Keratinocyte (primary cell): ENCODE results near the gene ANXA5. TPM values are rescaled to one million over a fixed set of nuclear protein-coding genes. Genes with fewer than 3 reads are reported as not detected.

Experiments
- DNase-seq: peaks from one replicate; pipeline ENCODE4 v3.0.0-alpha.2; 2011; ENCODE audit warnings: low read depth, missing footprints, low spot score
- FAIRE-seq: peaks from 2 replicates; lab custom pipeline; 2011; peaks lifted over from hg19 to GRCh38; lab: Jason Lieb, UNC
- H2AFZ ChIP-seq: 2 replicates; pipeline ENCODE4 v1.6.0; 2012; ENCODE audit warnings: low read length, control low read depth, inconsistent platforms; ENCODE audit not compliant: control insufficient read depth
- H3K27ac ChIP-seq: 2 replicates; pipeline ENCODE4 v1.5.1; 2011; ENCODE audit warnings: low read length; ENCODE audit not compliant: control insufficient read depth, insufficient read depth
- H3K27me3 ChIP-seq: 3 replicates; pipeline ENCODE4 v1.6.0; 2011; ENCODE audit warnings: low read length; ENCODE audit not compliant: control insufficient read depth, insufficient read depth; ENCODE audit errors: extremely low read depth
- H3K36me3 ChIP-seq, 2 experiments: 2 replicates in 1 of 2; 3 replicates in 1 of 2; pipeline ENCODE4 v1.5.1; 2011; ENCODE audit warnings: low read length in 2 of 2, mild to moderate bottlenecking in 1 of 2; ENCODE audit not compliant: control insufficient read depth in 2 of 2, insufficient read depth in 2 of 2; ENCODE audit errors: extremely low read depth in 1 of 2
- H3K4me1 ChIP-seq: 3 replicates; pipeline ENCODE4 v1.5.1; 2011; ENCODE audit warnings: low read length; ENCODE audit not compliant: control insufficient read depth, insufficient read depth; ENCODE audit errors: extremely low read depth
- H3K4me2 ChIP-seq: 3 replicates; pipeline ENCODE4 v1.6.0; 2011; ENCODE audit warnings: low read depth, low read length; ENCODE audit not compliant: control insufficient read depth, insufficient read depth; ENCODE audit errors: extremely low read depth
- H3K4me3 ChIP-seq, 3 experiments: fragments of 200-600 bp in 1 of 3; sonication (generic) in 1 of 3; 2 replicates in 2 of 3; 3 replicates in 1 of 3; pipeline ENCODE4 v1.5.1; 2011 to 2016; ENCODE audit warnings: low read length in 3 of 3, mild to moderate bottlenecking in 3 of 3, control low read depth in 2 of 3, inconsistent platforms in 1 of 3, low read depth in 1 of 3, mixed read lengths in 1 of 3, mixed run types in 1 of 3, moderate library complexity in 1 of 3; ENCODE audit not compliant: control insufficient read depth in 2 of 3, insufficient read depth in 2 of 3; ENCODE audit errors: extremely low read depth in 1 of 3
- H3K79me2 ChIP-seq: 2 replicates; pipeline ENCODE4 v1.6.0; 2012; ENCODE audit warnings: low read length; ENCODE audit not compliant: control insufficient read depth, insufficient read depth
- H3K9ac ChIP-seq: 3 replicates; pipeline ENCODE4 v1.6.0; 2011; ENCODE audit warnings: low read length; ENCODE audit not compliant: control insufficient read depth, insufficient read depth; ENCODE audit errors: extremely low read depth
- H3K9me1 ChIP-seq: 3 replicates; pipeline ENCODE4 v1.6.0; 2011; ENCODE audit warnings: low read length; ENCODE audit not compliant: control insufficient read depth, insufficient read depth; ENCODE audit errors: extremely low read depth
- H3K9me3 ChIP-seq: 2 replicates; pipeline ENCODE4 v1.5.1; 2012; ENCODE audit warnings: low read depth, low read length; ENCODE audit not compliant: control insufficient read depth
- H4K20me1 ChIP-seq: 3 replicates; pipeline ENCODE4 v1.6.0; 2011; ENCODE audit warnings: low read length; ENCODE audit not compliant: control insufficient read depth, insufficient read depth; ENCODE audit errors: extremely low read depth
- EZH2 ChIP-seq: IDR thresholded peaks from one replicate; pipeline ENCODE4 v1.6.1; 2012; ENCODE audit warnings: inconsistent platforms, mild to moderate bottlenecking, low read length, moderate library complexity
- dilution Hi-C: fragments of 300-500 bp; cut with MboI; formaldehyde crosslinking; loops from one replicate; pipeline ENCODE4 v1.7.0; 2020; ENCODE audit warnings: low sequenced_read_pairs; ENCODE audit not compliant: extremely low pct_ligation_motif_present
- polyA plus RNA-seq, 5 experiments: library from polyadenylated mRNA; depleted of rRNA in 3 of 5; stranded (reverse) in 3 of 5; stranded (forward) in 1 of 5; unstranded in 1 of 5; fragments of >200 nt; gene quantifications; 1 replicate in 1 of 5; 2 replicates in 3 of 5; 3 replicates in 1 of 5; pipeline versions ENCODE4 v1.2.1 to v1.2.3, GENCODE V29; 2011 to 2012; ENCODE audit warnings: missing spikeins in 2 of 5, low read depth in 1 of 5, low replicate concordance in 1 of 5
- TF ChIP-seq, protein P1 (sequence below), 3 experiments: IDR thresholded peaks in 1 of 3; conservative IDR thresholded peaks in 1 of 3; optimal IDR thresholded peaks in 1 of 3; 2 replicates in 2 of 3; 3 replicates in 1 of 3; pipeline versions ENCODE3 to v1.5.1; 2011; ENCODE audit warnings: low read length in 3 of 3, mild to moderate bottlenecking in 3 of 3, moderate library complexity in 2 of 3, control low read depth in 1 of 3, inconsistent platforms in 1 of 3; ENCODE audit not compliant: insufficient read depth in 2 of 3; ENCODE audit errors: extremely low read depth in 1 of 3

The ANXA5 gene
- polyA plus RNA-seq, 1 donor (not counting 4 experiments of a cell fraction or from before 2014, with no cell fraction given) = 512 TPM

DNA sequence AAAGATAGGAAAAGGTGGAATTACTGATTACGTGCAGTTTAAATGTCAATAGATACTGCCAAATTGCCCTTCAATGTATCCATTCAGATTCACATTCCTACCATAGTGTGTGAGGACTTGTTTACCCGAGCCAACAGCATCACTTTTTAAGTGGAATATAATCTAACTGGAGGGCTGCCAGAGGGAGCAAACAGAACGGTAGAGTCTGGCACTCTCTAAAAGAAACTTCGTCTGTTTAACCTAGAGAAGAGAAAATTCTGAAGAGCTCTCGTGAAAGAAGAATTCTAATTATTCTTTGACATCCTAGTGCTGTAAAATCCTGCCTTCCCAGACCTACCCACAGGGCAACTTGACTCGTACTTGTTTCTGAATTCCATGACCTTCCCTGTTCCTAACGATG, 45.0 kb upstream of the ANXA5 start:
- H2AFZ ChIP-seq = no peak overlapping the region
- dilution Hi-C loops = no loop called here
- H3K9ac ChIP-seq = no peak overlapping the region

DNA sequence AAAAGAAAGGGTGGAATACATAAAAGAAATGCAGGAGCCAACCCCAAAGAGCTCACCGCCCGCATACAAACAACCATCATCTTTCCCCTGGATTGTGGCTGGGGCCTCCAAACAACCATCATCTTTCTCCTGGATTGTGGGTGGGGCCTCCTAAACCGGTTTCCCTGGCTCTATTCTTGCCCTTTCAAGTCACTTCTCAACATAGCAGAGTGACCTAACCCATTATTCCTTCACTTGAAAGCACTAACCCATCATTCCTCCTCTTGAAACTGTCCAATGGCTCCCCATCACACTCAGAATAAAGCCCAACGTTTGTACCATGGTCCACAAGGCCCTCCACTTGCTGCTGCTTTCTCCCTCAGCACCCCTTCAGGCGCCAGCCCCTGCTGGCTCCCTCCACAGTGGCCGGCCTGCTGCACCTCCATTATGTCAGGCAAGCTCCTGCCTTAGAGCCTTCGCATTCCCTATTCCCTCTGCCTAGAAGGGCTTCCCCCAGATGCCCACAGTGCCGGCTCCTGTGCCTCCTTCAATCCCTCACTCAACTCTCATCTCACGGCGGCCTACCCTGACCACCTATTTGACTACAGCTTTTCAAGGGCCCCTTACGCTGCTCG, 44.1 kb upstream of the ANXA5 start:
- dilution Hi-C loops = no loop called here
- H3K4me3 ChIP-seq = no peak overlapping the region
- TF ChIP-seq, protein P1, sequence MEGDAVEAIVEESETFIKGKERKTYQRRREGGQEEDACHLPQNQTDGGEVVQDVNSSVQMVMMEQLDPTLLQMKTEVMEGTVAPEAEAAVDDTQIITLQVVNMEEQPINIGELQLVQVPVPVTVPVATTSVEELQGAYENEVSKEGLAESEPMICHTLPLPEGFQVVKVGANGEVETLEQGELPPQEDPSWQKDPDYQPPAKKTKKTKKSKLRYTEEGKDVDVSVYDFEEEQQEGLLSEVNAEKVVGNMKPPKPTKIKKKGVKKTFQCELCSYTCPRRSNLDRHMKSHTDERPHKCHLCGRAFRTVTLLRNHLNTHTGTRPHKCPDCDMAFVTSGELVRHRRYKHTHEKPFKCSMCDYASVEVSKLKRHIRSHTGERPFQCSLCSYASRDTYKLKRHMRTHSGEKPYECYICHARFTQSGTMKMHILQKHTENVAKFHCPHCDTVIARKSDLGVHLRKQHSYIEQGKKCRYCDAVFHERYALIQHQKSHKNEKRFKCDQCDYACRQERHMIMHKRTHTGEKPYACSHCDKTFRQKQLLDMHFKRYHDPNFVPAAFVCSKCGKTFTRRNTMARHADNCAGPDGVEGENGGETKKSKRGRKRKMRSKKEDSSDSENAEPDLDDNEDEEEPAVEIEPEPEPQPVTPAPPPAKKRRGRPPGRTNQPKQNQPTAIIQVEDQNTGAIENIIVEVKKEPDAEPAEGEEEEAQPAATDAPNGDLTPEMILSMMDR (optimal IDR thresholded peaks at IDR 0.05 in 1 of 3, IDR thresholded peaks at IDR 0.05 in 1 of 3, conservative IDR thresholded peaks at IDR 0.05 in 1 of 3; ENCODE audit: extremely low read depth in 1 of 3, insufficient read depth in 2 of 3, low read length in 3 of 3) = no peak
- no peak for TF ChIP-seq EZH2
- H3K79me2 ChIP-seq = no peaks in the 10 kb centered on the region
- DNase-seq (no peak), FAIRE-seq (no peak)
- H3K9me3 ChIP-seq = no peaks in the 10 kb centered on the region
- no peak overlapping the region for H3K27ac ChIP-seq
- no peaks in the 10 kb centered on the region for H4K20me1 ChIP-seq
- no peak overlapping the region for H3K4me2 ChIP-seq
- no peaks in the 10 kb centered on the region for H3K9me1 ChIP-seq
- no peaks in the 10 kb centered on the region for H3K4me1 ChIP-seq
- H3K9ac ChIP-seq = no peak overlapping the region
- no peaks in the 10 kb centered on the region for H3K27me3 ChIP-seq
- no peak overlapping the region for H2AFZ ChIP-seq
- no peaks in the 10 kb centered on the region for H3K36me3 ChIP-seq

More for the DNA sequence above, 45.0 kb upstream of the ANXA5 start:
- Histone ChIP-seq H3K4me3 (no peak overlapping the region), H3K4me1 (no peaks in the 10 kb centered on the region), H3K9me1 (no peaks in the 10 kb centered on the region), H3K9me3 (no peaks in the 10 kb centered on the region), H4K20me1 (no peaks in the 10 kb centered on the region), H3K4me2 (no peak overlapping the region), H3K27me3 (no peaks in the 10 kb centered on the region), H3K36me3 (no peaks in the 10 kb centered on the region), H3K79me2 (no peaks in the 10 kb centered on the region), H3K27ac (no peak overlapping the region)
- no peak for DNase-seq
- no peak for FAIRE-seq
- TF ChIP-seq, protein P1 (optimal IDR thresholded peaks at IDR 0.05 in 1 of 3, IDR thresholded peaks at IDR 0.05 in 1 of 3, conservative IDR thresholded peaks at IDR 0.05 in 1 of 3; ENCODE audit: extremely low read depth in 1 of 3, insufficient read depth in 2 of 3, low read length in 3 of 3) = no peak
- TF ChIP-seq EZH2 = no peak
